Measurements from ENCODE around the gene YIPF3.
"Not testable (repeated sequence)": the region's sequence is repeated elsewhere in the genome, so short reads cannot be mapped to it uniquely, and the experiment has no call there.

Gene YIPF3

DNA sequence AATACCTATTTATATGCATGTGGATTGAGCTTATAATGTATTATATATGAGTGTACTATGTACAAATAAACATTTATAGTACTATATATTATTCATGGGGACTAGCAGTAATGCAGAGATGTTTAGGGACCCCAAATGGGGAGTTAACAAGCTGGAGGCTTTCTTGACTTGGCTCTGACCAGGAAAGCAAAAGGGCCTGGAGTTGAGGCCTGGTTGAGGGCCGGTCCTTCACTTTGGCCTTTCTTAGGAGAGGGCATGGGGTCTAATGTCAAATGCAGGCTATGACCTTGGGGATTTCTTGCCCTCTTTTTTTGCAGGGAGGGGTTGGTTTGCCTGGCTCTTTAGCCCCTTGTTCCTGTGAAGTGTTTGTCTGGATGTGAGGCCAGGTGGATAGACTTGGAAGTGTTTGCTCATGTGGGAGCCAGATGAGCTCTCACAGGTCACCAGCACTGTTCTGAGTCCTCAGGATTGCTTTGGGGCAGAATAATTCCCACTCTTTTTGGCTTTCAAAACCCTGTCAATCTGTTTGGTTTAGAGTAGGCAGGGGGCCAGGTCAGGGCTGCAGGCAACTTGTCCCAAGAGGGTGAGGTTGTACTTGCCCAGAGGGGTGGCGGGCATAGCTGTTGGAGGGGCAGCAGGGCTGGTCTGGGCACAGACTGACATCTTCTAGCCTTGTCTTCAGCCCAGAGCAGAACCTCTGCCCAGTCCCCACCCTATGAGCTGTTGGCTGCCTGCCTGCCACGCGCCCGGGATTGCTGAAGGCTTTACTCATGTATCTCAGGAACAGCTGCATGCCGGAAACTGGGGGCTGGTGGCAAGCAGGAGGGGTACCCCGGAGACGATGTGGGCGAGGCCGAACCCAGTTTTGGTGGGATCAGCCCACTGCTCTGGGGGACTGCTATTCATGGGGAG is 24.7 kb downstream of the YIPF3 start:
- DNase-seq = no peak

DNA sequence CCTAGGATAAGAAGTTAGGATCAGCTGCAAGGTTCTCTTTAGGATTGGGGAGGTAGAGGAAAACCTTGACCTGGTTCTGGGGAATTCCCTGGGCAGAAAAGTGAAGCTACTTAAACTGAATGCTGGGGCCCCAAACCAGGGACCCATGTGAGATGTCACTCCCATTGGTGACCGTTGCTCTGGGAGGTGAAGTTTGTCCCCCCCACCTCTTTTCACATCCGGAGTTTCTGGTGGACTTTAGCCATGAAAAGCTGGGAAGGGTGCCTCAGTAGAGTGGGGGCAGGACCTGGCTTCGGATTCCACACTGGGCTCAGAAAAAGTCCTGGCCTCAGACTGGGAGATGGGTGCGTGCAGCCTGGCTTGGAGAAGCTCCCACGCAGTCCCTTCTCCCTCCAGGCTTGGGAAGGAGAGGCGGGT is 26.2 kb downstream of the YIPF3 start:
- DNase-seq = no peak

DNA sequence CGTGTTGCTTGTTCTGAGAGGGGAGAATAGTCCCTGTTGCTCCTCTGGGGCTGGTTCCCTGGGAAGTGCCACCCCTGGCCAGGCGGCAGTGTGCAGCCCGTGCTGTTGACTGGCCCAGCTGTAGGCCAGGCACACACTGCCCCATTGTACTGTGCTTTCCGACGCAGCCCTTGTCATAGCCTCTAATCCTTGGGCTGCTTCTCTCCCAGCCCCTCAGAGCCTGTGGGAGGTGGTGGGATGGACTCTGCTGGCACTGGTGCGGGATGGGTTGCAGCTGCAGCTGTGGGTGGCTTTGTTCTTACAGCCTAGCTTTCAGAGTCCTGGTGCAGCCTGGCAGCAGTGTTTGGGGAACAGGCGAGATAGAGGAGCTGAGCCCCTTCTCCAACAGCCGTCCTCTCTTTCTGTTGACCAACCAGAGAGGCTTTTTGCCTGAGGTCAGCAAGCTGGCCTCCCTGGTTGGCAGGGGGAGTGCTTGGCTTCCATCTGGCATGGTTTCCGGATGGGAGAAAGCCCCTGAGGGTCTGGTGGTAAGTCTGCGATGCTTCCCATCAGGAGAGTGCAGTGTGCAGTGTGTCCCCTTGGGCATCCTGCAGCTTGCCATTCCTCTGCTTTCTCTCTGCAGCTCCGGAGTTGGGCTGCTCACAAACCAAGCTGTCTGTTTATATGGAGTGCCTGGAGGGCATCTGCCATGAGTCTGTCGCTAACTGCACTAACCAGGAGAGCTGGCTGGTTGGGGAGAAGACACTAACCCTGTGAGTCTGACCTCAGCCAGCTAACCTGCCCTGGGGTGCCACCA is 27.3 kb downstream of the YIPF3 start:
- DNase-seq = no peak

DNA sequence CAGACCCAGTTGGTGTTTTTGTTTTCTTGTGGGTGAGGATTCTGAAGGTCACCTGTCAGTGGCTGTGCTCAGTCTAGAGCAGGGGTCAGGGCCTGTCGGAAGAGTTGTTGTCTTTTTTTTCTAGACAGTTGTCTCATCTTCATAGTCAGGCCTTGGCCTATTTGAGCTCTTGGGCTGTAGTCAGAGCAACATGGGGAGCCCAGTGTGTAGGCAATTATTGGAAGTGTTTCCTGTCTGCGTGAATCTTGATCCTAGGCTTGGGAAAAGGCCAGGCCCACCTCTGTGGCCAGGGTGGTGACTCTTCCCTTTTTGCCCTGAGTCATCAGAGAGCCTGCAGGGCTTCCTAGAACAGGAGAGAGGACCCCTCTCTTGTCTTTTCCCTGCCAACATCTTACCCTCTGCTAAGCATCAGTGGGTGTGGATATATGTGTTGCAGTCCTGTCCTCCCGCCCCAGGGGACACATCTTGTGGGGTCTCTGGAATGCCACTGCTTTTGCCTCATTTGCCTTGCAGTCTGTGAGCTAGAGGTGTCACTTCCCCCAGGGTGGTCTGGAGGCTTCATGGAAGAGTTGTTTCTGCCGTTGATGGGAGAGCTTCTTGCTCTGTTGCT is 28.0 kb downstream of the YIPF3 start:
- DNase-seq = no peak

DNA sequence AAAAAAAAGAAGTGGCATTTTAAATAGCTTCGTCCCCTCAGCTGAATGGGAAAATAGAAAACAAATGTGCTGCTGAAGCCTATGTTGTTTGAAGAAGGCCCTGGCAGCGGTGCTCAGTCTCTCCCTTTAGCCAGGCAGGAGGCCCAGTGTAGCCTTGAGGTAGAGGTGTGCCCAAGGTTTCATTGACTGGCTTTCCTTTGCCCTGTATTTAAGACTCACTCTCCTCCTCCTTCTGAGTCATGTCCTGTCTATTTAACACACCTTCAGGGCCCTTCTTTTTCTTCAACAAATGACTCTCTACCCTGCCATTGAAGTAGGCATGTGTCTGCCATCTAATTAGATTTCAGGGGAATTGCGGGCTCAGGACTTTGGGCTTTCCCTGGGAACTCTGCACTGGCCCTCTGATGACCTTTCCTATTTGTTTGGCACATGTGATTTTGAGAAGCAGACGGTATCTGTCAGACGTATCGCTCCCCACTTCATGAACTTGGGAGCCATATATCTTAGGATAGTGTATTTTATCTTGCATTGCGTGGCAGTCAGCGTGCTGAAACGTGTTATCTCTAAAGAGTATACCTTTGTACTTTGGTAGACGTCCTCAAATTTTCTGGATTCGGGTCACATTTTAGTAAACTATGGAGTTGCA is 35.0 kb downstream of the YIPF3 start:
- no peak for DNase-seq

GRCh38 chr6:43481075-43481474 is 35.7 kb downstream of the YIPF3 start:
- no peak for DNase-seq

- peak; percentile 6 to 22 for DNase-seq
Measured at GRCh38 chr6:43478008-43478372, 38.7 kb downstream of the YIPF3 start.

- DNase-seq = peak; percentile 99 to 100
Measured at GRCh38 chr6:43477235-43478007, 39.3 kb downstream of the YIPF3 start, which contains the start of gene TJAP1. Gene TJAP1, plus strand, starts transcription at chr6:43477570. Its CDS starts 21,432 bp downstream, at chr6:43499002.

DNA sequence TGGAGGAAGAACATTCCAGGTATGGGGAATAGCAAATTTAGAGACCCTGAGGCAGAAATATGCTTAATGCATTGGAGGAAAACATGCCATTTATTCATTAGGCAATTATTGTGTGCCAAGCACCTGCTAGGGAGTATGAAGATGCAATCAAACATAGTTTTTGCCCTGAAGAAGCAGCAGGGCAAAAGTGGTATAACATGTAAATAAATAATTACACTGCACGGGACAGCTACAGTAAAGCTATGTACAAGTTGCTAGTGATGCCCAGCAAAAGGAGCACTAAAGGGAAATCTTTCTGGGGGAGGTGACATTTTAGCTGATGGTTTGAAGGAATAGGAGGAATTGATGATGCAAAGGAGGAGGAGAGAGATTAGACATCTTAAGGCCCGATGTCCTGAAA is 40.0 kb downstream of the YIPF3 start:
- DNase-seq = no peak

GRCh38 chr6:43475516-43475915 is 41.2 kb downstream of the YIPF3 start:
- DNase-seq = no peak

- DNase-seq = no peak
Measured at GRCh38 chr6:43472515-43472914, 44.2 kb downstream of the YIPF3 start.

GRCh38 chr6:43471399-43471798 is 45.3 kb downstream of the YIPF3 start:
- DNase-seq = no peak

DNA sequence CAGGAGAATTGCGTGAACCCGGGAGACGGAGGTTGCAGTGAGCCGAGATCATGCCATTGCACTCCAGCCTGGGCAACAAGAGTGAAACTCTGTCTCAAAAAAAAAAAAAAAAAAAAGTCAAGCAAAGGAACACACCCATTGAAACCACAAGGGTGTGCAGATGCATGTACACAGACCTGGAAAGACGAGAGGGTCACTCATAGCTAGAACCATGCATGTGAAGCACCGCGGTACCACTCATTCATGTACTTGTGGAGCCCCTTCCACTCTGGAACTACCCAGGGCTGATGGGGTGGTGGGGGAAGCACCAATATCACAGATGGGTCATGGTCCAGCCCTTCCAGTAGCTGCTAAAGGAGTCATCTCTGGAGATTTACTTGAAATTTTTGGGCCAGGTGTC is 46.8 kb downstream of the YIPF3 start:
- DNase-seq = no peak

- DNase-seq = no peak
Measured at GRCh38 chr6:43468748-43469681, 47.7 kb downstream of the YIPF3 start.

- no peak for DNase-seq
Measured at GRCh38 chr6:43468240-43468639, 48.5 kb downstream of the YIPF3 start.

GRCh38 chr6:43467752-43468151 is 49.0 kb downstream of the YIPF3 start:
- no peak for DNase-seq

GRCh38 chr6:43467265-43467664 is 49.5 kb downstream of the YIPF3 start:
- not testable (repeated sequence) for DNase-seq

- no peak for DNase-seq
Measured at GRCh38 chr6:43465948-43466347, 50.8 kb downstream of the YIPF3 start.

- no peak for DNase-seq
Measured at GRCh38 chr6:43464337-43464736, 52.4 kb downstream of the YIPF3 start.

- DNase-seq = no peak
Measured at GRCh38 chr6:43461936-43462335, 54.8 kb downstream of the YIPF3 start.

Data from stimulated activated CD4-positive, alpha-beta T cell treated with anti-CD3 and anti-CD28 coated beads, Interleukin-2, amount 100 ng/mL, for 24 hours (primary cell).